NCI-H524 (cell line): ENCODE data around the gene KBTBD6.
"Not testable (repeated sequence)": the region's sequence is repeated elsewhere in the genome, so short reads cannot be mapped to it uniquely, and the experiment has no call there.

ENCODE experiments used
- DNase-seq, 2 experiments: peaks; one replicate each; lab custom pipeline; 2025; lab: John Stamatoyannopoulos, UW

The KBTBD6 gene, protein sequence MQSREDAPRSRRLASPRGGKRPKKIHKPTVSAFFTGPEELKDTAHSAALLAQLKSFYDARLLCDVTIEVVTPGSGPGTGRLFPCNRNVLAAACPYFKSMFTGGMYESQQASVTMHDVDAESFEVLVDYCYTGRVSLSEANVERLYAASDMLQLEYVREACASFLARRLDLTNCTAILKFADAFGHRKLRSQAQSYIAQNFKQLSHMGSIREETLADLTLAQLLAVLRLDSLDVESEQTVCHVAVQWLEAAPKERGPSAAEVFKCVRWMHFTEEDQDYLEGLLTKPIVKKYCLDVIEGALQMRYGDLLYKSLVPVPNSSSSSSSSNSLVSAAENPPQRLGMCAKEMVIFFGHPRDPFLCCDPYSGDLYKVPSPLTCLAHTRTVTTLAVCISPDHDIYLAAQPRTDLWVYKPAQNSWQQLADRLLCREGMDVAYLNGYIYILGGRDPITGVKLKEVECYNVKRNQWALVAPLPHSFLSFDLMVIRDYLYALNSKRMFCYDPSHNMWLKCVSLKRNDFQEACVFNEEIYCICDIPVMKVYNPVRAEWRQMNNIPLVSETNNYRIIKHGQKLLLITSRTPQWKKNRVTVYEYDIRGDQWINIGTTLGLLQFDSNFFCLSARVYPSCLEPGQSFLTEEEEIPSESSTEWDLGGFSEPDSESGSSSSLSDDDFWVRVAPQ

DNA sequence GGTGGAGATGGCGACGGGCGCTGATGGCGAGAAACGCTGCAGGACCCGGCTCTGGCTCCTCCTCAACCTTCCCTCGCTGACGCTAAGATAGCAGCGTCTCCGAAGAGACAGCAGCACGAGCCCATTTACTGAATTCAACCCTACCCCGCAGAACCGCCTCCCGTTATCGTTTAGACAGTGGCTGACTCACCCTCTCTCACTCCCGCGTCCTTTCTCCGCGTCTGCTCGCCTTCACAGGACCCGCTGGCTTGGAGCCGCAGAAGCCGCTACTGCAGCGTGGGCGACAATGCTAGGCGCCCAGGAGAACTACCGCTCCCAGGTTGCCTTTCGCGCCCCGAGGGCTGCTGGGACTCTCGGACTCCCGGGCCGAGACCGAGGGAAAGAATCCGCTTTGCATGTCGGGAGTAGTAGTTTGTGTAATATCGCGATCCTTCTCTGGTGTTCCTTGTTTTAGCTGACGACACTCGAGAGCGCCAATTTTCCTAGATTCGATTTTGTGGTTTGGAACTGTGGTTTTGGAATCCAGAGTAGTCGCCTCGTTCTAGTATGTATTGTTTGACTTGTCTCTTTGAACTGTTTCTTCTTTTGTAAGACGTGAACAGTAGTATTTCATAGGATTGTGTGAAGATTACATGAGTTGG lies at the start of gene KBTBD6:
Gene KBTBD6 (minus strand): TSS at position 291 of the 641 bp plus-strand sequence. CDS start 291 bp downstream, outside the sequence.
- peak; percentile 94 to 97 for DNase-seq

DNA sequence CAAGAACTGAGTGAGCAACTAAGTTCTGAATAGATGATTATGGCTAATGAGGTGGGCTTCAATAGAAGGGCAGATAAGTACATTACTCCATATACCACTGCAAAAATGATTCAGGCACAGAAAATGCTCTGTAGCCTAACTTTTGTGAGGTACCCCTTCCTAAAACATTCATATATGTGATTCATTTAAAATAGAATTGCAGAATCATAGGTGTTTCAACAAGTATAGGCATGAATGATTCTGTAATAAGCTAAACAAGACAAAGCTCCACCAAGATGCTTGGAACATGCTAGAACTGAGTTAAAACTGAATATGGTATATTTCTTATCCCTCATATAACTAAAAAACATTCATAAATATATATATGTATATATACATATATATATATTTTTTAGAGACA lies 49.6 kb upstream of the KBTBD6 start:
- DNase-seq: no peak

DNA sequence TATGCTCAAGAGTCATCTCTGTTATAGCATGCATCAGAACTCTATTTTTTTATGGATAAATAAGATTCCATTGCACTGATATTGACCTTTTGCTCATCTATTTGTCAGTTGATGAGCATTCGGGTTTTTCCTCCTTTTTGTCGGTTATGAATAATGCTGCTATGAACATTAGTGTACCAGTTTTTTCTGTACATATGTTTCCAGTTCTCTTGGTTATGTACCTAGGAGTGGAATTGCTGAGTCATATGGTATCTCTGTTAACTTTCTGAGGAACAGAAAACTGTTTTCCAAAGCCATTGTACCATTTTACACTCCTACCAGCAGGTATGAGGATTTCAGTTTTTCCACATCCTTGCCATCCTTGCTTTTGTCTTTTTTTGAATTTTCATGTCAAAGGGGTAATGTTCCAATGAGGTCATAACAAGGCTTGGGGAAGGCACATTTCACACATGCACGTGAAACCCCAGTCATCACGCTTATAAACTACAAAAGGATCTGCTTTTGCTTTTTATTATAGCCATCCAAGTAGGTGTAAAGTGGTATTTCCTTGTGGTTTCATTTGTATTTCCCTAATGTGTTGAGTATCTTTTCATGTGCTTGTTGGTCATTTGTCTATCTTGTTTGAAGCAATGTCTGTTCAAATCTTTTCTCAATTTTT lies 47.1 kb upstream of the KBTBD6 start:
- no peak for DNase-seq

DNA sequence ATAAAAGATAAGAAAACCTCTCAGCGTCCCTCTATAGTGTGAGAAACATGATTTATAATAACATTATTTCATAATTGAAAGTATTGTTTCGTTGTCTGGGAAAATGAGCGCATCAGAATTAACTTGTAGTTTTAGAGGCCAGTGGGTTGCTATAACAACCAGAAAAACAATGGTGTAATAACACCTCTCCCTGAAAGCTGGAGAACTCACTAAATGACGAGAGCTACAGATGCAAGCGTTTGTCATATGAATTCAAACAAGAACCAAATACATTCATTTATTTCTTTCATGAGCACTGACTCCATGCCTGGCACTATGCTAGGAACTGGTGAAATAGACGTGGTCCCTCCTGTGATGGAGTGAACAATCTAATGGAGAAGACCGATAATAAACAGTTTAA lies 45.4 kb upstream of the KBTBD6 start:
- no peak for DNase-seq

DNA sequence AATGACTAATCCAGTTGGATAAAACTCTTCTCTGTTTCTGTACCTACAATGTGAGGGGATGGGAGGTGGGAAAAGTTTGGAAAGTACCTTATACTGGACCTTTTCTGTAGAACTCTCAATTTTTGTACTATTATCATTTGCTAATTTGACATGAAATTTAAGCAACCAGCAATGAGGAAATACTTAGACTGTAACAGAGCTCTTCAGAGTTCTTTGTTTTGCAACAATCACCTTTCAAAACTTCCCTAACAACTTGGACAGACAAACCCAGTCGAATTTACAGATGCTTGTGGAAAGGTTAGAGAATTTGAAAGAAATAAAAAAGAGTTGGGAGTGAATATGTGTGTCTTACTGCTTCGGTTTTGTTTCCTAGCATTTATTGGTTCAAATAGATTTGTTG lies 45.0 kb upstream of the KBTBD6 start:
- DNase-seq: no peak

DNA sequence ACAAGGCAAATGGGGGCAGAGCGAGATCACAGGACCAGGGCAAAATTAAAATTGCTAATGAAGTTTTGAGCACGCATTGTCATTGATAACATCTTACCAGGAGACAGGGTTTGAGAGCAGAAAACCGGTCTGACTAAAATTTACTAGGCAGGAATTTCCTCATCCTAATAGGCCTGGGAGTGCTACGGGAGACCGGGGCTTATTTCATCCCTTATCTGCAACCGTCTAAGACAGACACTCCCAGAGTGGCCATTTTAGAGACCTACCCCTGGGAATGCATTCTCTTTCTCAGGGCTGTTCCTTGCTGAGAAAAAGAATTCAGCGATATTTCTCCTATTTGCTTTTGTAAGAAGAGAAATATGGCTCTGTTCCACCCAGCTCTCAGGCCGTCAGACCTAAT lies 43.0 kb upstream of the KBTBD6 start:
- DNase-seq: not testable (repeated sequence)

DNA sequence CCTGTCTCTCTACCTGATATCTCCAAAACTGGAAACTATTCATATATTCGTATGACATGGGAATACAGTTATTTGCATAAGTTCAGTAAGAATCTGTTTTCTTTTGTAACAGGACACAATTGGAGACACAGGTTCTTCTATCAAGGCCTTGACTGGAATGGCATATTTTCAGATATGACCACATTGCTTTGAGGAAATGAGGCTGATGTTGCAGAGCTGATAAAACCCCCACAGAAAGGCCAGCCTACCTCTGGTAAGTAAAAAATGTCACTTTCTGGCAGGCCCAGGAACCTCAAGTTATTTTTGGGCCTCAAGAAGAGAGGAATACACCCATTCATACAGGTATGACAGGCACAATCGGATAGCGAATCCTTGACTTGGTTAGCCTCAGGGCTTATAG lies 29.5 kb upstream of the KBTBD6 start:
- DNase-seq: no peak

DNA sequence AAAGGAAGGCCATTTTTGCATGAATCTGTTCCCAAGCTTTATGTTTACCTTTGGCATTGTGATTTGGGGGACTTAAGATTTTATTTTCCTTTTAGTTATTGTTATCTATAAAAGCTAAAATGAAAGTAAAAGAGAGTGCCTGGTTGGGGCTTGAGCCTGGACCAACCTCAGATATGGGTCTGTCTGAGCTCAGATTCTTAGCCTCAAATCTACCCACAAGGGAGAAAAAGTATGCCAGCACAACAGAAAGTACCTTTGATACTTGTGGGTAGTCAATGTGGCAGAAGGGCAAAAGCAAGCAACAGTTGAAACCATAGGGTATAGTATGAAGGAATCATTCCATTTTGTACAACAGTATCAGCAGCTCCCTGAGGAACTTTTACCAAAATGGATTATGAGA lies 26.6 kb upstream of the KBTBD6 start:
- DNase-seq: no peak

DNA sequence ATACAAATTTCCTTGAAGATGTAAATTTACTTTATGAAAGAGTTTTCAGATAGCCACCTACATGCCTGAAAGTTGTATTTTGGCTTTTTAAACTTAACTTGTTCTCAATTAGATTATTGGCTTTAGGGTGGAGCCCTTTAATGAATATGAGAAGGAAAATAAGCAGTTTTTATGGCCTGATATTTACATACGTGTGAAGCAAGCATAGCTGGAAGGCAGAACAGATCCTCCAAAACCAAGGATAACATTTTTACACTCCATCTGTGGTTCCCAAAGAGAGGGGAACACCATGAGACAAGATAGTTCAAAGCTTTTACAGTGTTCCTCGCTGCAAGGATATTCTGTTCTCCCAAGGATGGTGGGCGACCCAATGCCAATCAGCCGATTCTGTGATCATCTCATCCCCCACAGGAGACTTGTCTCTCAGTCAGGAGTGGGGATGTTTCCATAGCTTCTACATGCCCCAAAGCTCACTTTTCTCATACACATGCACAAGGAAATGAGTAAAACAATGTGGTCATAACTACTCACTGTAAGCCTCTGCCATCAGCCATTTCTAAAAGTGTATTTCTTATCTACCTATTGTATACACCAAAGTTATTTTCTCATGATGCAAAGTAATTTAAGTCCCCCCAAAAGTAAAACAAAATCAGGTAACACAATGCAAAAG lies 24.6 kb upstream of the KBTBD6 start:
- DNase-seq: no peak

DNA sequence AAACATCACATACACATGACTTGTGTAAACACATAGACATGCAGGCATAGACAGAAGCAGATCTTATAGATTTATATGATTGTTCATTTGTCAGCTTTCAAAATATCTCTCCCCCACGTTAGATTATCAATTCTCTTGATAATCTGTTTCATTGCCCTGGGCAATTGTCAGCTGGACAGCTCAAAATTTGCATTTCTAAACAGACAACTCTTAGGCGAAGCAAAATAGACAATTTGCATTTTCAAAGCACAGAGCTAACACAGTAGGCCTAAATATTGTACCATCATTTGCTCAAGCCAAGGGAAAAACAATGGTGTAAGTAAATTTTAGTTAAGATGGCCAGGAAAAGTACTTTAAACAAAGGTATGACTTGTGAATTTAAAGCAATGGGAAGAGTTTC lies 24.0 kb upstream of the KBTBD6 start:
- DNase-seq: no peak

DNA sequence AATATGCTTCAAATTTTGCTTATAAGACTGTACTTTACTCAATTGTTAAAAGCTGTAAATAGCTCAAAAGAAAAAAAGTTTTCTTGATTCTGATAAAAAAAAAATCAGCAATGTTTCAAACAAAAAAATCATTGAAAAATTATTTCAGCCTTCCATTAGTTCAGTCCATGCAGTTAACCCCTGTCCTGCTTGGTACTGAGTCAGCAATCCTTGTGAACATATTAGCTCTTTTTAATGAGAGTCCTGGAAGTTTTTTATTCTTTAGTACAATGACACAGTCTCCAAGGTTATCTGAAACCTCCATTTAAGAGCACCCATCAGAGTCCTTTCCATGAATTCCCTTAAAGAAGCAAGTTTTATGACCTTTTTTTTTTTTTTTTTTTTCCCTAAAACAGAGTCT lies 21.4 kb upstream of the KBTBD6 start:
- DNase-seq: no peak

DNA sequence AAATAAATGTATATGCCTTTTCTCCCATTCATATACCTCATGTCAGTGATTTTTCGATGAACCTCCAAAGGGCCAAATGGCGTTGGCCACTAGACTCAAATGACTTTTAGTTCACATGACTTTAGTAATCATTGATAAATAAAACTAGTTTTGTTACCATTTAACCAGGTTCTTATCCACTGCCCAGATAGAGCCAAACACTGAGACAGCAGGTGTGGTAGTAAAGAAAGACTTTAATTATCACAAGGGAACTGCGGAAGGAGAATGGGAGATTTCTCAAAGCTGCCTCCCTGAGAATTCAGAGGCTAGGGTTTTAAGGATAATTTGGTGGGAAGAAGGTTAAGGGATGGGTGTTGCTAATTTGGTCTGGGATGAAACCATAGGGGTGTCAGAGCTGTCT lies 19.4 kb upstream of the KBTBD6 start:
- DNase-seq: no peak

DNA sequence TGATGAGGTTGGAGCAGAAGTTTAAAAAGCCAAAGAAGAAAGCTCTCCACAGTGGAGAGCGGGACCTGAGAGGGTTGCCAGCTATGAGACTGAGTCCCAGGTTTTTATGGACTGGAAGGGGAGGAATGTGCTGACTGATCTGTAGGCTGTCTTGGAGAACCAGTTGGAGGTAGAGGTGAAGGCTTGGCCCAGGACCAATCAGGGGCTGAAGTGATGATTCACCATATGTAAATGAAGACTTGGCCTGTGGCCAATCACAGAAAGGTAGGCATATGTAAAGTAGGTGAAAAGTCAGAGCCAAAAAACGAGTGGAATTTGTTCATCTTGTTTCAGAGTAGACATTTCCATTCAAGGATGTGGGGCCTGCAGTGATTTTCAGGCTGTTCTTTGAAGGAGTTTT lies 17.5 kb upstream of the KBTBD6 start:
- DNase-seq: no peak

DNA sequence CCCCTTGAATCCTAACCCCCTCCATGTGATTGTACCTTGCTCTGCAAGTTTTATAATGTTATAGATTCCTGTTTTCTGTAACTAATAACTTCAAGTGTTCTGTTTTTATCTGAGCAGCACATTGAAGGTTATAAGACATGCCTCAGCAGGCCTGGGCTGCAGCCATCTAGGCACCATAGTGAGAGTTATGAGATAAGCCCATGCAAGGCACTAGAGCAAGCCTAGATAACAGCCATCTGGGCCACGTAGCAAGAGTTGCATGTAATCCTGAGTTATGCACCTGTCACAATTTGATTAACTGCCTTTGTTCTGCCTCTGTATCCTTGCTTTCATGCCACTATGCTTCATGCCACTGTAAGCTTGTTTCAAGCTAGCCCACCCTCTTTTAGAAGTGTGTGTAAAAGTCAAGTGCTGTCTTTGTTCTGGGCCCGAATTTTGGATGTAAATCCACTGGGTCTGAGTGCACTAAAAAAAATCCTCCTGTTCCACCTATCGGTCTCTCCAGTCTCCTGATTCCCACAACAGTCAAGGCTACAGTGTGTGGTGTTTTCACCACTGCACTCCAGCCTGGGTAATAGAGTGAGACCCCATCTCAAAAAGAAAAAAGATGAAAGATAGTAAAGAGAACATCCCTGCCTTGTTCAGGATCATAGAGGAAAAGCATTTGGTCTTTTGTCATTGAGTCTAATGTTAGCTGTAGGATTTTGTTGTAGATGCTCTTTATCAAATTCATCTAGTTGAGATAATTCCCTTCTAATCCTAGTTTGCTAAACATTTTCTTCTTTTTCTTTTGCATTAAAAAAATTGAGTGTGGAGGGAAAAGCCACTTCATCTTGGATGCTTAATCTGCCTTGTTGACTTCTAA lies 16.0 kb upstream of the KBTBD6 start:
- DNase-seq: no peak

DNA sequence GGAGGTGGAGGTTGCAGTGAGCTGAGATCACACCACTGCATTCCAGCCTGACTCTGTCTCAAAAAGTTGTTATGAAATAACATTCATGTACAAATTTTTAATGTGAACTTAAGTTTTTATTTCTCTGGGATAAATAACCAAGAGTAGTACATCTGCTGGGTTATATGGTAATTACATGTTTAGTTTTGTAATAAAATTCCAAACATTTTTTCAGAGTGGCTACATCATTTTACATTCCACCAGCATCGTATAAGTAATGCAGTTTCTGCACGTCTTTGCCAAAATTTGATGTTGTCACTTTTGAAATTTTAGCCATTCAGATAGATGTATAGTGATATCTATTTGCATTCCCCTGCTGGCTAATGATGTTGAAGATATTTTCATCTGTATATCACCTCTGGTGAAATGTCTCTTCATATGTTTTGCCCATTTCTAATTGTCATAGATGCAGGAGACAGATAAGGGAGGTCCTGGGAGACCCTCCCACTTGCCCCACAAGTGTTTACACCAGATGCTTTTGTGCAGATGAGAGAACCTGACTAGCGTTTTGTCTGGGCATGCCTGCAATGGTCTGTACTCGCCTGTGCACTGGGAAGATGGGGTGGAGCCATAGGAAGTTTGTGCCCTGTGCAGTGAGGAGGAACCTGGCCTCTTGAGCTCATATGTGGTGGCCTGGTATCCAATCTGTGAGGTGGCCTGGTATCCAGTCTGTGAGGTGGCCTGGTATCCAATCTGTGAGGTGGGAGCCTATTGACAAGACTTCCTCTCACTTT lies 12.7 kb upstream of the KBTBD6 start:
- no peak for DNase-seq

DNA sequence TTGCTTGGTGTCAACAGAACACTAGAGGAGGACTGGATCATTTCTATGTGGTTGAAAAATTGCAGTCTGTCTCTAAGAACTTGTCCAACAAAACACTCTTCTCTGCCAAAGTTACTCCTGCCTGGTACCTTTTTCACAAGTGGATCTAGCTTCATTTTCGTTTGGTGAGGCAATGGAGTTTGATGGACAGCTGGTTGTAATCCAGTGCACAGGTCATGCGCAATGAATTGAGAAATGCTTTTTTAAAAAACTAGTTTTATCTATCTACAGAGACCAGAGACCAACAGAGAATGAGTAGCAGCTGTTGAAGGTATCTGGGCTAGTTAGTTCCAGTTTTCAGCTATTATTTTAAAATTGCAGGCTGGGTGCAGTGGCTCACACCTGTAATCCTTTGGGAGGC lies 12.0 kb upstream of the KBTBD6 start:
- DNase-seq: no peak

DNA sequence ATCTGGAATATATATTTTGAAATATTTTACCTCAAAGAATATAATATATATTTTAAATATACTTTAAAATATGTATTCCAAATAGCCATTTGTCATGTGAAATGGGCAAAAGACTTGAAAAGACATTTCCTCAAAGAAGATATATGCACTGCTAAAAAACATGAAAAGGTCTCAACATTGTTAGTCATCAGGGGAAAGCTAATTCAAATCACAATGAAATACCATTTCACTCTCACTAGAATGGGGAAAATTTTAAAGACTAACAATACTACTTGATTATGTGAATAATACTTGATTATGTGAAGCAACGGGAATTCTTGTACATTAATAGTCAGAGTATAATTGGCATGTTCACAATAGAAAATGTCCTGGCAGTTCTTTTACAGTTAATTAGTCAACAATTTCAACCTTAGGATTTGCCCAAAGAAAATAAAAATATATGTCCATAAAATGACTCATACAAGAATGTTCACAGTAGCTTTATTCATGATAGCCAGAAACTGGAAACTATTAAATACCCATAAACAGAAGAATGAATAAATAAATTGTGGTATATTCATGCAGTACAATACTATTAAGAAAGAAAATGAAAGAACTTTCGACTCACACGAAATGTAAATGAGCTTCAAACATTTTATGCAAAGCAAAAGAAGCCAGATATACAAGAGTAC lies 6.8 kb upstream of the KBTBD6 start:
- no peak for DNase-seq

DNA sequence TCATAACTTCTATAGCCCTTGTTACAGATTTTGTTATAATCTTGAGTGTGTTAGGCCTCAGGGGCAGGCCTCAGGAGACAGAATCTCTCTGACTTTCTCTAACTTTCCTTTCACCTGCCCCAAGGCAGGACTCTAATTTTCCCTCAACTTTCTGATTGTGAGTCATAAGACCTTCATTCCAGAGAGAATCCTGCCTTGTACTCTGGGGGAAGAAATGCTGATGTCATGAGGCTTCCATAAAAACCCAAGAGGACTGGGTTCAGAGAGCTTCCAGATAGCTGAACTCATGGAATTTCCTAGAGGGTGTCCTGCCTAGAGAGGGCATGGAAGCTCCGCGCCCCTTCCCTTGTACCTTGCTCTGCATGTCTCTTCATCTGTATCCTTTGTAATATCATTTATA lies 5.3 kb upstream of the KBTBD6 start:
- DNase-seq: no peak

DNA sequence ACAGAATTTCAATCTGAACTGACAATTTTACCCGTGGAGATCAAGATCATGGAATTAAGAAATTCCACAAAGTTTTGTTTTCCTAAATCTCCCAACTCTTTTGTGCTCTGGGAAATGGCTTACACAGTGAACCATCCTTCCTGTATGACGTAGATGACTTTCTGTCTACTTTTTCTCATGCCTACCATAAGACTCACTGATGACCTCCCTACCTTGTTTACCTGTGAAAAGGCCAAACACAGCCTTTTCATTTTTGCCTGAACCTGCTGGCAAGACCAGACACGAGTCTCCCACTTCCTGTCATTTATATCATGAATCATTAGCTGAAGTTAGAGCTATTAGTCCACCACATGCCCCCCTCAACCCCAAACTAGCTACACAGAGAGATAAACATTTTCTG lies 4.6 kb upstream of the KBTBD6 start:
- no peak for DNase-seq
